Body of pancreas (tissue), 4 donors: ENCODE measurements around the gene TSHZ3.

Experiments used
- CTCF ChIP-seq, 7 experiments: fragments of 450-650 bp in 4 of 7; fragments of 200-600 bp in 3 of 7; sonication (generic) in 3 of 7; IDR thresholded peaks; one replicate each; pipeline ENCODE4 v1.5.1; 2016 to 2019; ENCODE audit warnings: antibody characterized with exemption in 7 of 7
- POLR2A ChIP-seq, 3 donors: fragments of 450-650 bp; IDR thresholded peaks; one replicate each; pipeline ENCODE4 v1.6.1; 2016; ENCODE audit warnings: antibody characterized with exemption in 3 of 3, mild to moderate bottlenecking in 2 of 3

- TF ChIP-seq CTCF (IDR thresholded peaks at IDR 0.05) = no peak
- TF ChIP-seq POLR2A (IDR thresholded peaks at IDR 0.05) = no peak
Measured at GRCh38 chr19:31351855-31352195, 2.6 kb upstream of the TSHZ3 start.
